Right lobe of liver (tissue), 6 donors: Measurements from ENCODE around the gene MT4. TPM values are rescaled to one million over a fixed set of nuclear protein-coding genes. Genes with fewer than 3 reads are reported as not detected.

ENCODE experiments used
- ATAC-seq, 4 donors: fragments of 200-7000 bp; cut with Tn5 transposase; one replicate each; pipeline ENCODE4 v1.9.1; 2020; ENCODE audit warnings: mild to moderate bottlenecking in 4 of 4, moderate library complexity in 4 of 4
- DNase-seq, 3 donors: peaks; one replicate each; pipeline ENCODE4 v3.0.0-alpha.2; 2020
- H3K27ac ChIP-seq, 3 donors: fragments of 200-600 bp; one replicate each; pipeline ENCODE4 v1.8.0; 2022
- H3K27me3 ChIP-seq, 2 donors: fragments of 200-600 bp; one replicate each; pipeline ENCODE4 v1.8.0; 2022
- H3K36me3 ChIP-seq, 4 donors: fragments of 200-600 bp; sonication (generic) in 1 of 4; one replicate each; pipeline versions ENCODE4 v1.5.1 to v1.8.0; 2017 to 2022; ENCODE audit warnings: control low read depth in 1 of 4
- H3K4me1 ChIP-seq, 4 donors: fragments of 200-600 bp; sonication (generic) in 1 of 4; one replicate each; pipeline versions ENCODE4 v1.5.1 to v1.8.0; 2017 to 2022; ENCODE audit warnings: control low read depth in 1 of 4
- H3K4me3 ChIP-seq, 3 donors: fragments of 200-600 bp; one replicate each; pipeline ENCODE4 v1.8.0; 2022
- H3K9me3 ChIP-seq, 4 donors: fragments of 200-600 bp; sonication (generic) in 1 of 4; one replicate each; pipeline versions ENCODE4 v1.5.1 to v1.8.0; 2017 to 2022; ENCODE audit warnings: control low read depth in 1 of 4
- CTCF ChIP-seq, 4 donors: fragments of 200-600 bp in 3 of 4; fragments of 450-650 bp in 1 of 4; IDR thresholded peaks; one replicate each; pipeline versions ENCODE4 v1.5.1 to v1.8.0; 2016 to 2022; ENCODE audit warnings: antibody characterized with exemption in 4 of 4, mild to moderate bottlenecking in 2 of 4
- POLR2A ChIP-seq: fragments of 450-650 bp; IDR thresholded peaks from one replicate; pipeline ENCODE4 v1.6.1; 2017; ENCODE audit warnings: antibody characterized with exemption, mild to moderate bottlenecking
- whole genome bisulfite sequencing: methylation state at CpG from one replicate; pipeline ENCODE4 v1.1.6; 2018; ENCODE audit warnings: low coverage, low lambda C conversion rate; ENCODE audit not compliant: insufficient coverage; ENCODE audit errors: missing lambda C conversion rate; 5-methylcytosine and 5-hydroxymethylcytosine counted together
- intact Hi-C, 2 donors: fragments of 100-400 bp; cut with DNase I; formaldehyde crosslinking; loops; one replicate each; pipeline versions ENCODE4 v1.11.2 to v1.14.1; 2022
- long read RNA-seq: library from polyadenylated mRNA; unstranded; transcript quantifications from one replicate; pipeline ENCODE4 v2.0.0, GENCODE V29; 2019
- total RNA-seq, 6 experiments: library from RNA; depleted of rRNA in 2 of 6; stranded (reverse); fragments of >200 nt in 2 of 6; fragmentation: NEBNext Ultra II Directional in 3 of 6; extraction: Animal tissue kit (Norgen Biotek cat#: 25700) in 3 of 6; gene quantifications; one replicate each; pipeline versions ENCODE4 v1.1.0 to v1.2.4, GENCODE V29; 2016 to 2023
- donor health status: DM: no; HTN: yes; CAD: no.
- donor health status: DM: no; HTN: no; CAD: no.
- donor health status: DM: no; HTN: no; CAD: no.
- donor health status: DM: no; HTN: yes; CAD: no.
- donor health status: DM: no; HTN: yes; CAD: no.

MT4 gene
- total RNA-seq, result not detected
- long read RNA-seq, result 0 reads

- Histone ChIP-seq H3K4me3 (no peak within 1 kb of the TSS), H3K4me1 (no peaks in the 10 kb centered on the region), H3K36me3 (no peaks in the 10 kb centered on the region), H3K27me3 (no peaks in the 10 kb centered on the region), H3K9me3 (no peaks in the 10 kb centered on the region), H3K27ac (no peak within 1 kb of the TSS)
- WGBS, result 70% methylated on average over 2 of the region's 12 CpGs
- ATAC-seq (no peak), DNase-seq (no peak)
- intact Hi-C loops, result no loop called here
- TF ChIP-seq POLR2A (no peak), CTCF (IDR thresholded peaks at IDR 0.05) (no peak)
These were observed at the start of gene MT4 for GRCh38 chr16:56564793-56565477. Gene MT4 (plus strand): TSS chr16:56565073. CDS start chr16:56565129, 56 bp downstream.

DNA sequence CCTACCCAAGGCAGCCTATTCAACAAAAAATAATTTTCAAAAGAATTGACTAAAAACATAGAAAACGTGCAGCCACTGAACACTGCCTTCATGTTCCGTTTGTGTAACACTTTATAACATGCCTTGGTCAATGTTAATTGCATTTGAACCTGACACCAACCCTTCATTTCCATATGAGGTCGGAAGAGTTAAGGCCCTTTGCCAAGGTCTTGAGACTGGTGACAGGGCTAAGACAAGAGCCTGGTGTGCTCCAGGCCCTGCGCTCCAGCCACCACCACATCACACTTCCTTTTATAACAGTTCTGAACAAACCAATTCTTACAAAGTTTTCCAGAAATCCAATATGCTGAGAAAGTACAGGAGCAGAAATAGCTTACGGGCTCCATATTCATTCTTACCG is 49.2 kb upstream of the MT4 start:
- H3K36me3 ChIP-seq, result peaks cover 0 to 7% (median 0%) of the 10 kb centered on the region in 4 donors
- H3K9me3 ChIP-seq, result no peaks in the 10 kb centered on the region
- H3K27ac ChIP-seq, result no peak overlapping the region
- no peaks in the 10 kb centered on the region for H3K27me3 ChIP-seq
- WGBS, result 65% methylated on average over 6 of the region's 6 CpGs
- peaks cover 0 to 16% (median 2%) of the 10 kb centered on the region in 4 donors for H3K4me1 ChIP-seq
- ATAC-seq (no peak), DNase-seq (no peak)
- no peak overlapping the region for H3K4me3 ChIP-seq
- intact Hi-C loops, result no loop called here
- no peak for TF ChIP-seq CTCF (IDR thresholded peaks at IDR 0.05)
- TF ChIP-seq POLR2A, result no peak

DNA sequence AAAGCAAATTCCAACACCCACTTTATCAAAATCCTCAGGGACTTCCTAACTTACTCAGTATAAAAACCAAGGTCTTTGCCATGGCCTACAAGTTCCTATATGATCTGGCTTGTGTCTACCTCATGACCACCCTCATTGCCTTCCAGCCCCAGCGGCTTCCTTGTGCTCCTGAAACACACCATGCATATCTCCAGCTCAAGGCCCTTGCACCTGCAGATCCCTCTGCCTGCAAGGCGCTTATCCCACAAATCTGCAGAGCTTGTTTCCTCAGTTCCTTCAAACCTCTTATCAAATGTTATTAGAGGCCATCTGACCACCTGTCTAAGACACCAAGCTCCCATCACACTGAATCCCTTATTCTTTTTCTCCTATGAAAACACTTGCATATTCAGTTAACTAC is 47.7 kb upstream of the MT4 start:
- DNase-seq (no peak), ATAC-seq (no peak)
- Histone ChIP-seq H3K27ac (no peak overlapping the region), H3K4me3 (no peak overlapping the region), H3K27me3 (no peaks in the 10 kb centered on the region), H3K4me1 (peaks cover 0 to 16% (median 2%) of the 10 kb centered on the region in 4 donors), H3K9me3 (no peaks in the 10 kb centered on the region), H3K36me3 (no peaks in the 10 kb centered on the region)
- 91% methylated on average over 1 of the region's 2 CpGs for WGBS
- no peak for TF ChIP-seq POLR2A
- TF ChIP-seq CTCF (IDR thresholded peaks at IDR 0.05), result no peak
- intact Hi-C loops, result no loop called here

- H3K4me3 ChIP-seq, result no peak overlapping the region
- no peak for TF ChIP-seq CTCF (IDR thresholded peaks at IDR 0.05)
These were observed 46.4 kb upstream of the MT4 start for GRCh38 chr16:56518425-56518824.

More at GRCh38 chr16:56518425-56518824, 46.4 kb upstream of the MT4 start:
- Histone ChIP-seq H3K36me3 (no peaks in the 10 kb centered on the region), H3K9me3 (no peaks in the 10 kb centered on the region), H3K27me3 (no peaks in the 10 kb centered on the region), H3K4me1 (peaks cover 0 to 14% (median 2%) of the 10 kb centered on the region in 4 donors), H3K27ac (no peak overlapping the region)
- intact Hi-C loops, result no loop called here
- no peak for DNase-seq
- 84% methylated on average over 6 of the region's 7 CpGs for WGBS
- no peak for ATAC-seq
